ENCODE measurements around the gene PMVK.

PMVK gene

DNA sequence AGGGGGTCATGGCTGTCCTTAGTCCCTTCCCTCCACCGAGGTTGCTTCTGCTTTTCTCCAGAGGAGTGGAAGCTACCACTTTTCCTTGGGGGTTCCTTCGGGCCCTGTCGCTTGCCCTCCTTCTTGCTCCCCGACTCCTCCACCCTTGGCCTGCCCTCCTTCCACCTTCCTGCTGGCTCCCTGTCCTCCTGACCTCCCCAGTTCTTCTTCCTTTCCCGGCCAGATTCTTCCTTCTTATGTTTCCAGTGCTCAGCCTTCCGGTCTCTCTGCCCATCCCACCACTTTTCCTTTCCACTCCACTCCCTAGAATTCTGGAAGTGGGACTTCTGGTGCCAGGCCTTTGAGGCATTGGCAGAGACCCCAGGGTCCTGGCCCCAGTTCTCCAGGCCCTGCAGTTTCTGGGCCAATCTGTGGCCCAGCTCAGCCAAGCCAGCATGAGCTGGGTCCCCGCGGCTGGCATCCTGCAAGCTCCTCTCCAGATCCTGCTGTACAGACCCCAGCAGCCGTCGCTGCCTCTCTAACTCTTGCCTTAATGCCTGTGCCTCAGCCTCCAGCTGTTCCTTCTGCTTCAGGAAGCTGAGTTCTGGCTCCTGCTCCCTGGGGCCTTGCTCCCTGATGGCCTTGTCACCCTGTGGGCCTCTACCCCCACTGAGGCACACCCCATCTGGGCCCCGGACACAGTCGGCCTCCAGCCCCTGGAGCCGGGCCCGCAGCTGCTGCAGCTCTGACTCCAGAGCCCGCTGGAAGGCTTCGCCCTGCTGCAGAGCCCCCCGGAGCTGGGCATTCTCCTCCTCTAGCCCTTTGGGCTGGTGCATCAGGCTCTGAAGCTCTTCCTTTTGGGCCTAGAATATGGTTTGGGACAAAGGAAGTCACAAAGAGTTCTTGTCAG, 9.7 kb upstream of the PMVK start:
- TF ChIP-seq, protein P1, sequence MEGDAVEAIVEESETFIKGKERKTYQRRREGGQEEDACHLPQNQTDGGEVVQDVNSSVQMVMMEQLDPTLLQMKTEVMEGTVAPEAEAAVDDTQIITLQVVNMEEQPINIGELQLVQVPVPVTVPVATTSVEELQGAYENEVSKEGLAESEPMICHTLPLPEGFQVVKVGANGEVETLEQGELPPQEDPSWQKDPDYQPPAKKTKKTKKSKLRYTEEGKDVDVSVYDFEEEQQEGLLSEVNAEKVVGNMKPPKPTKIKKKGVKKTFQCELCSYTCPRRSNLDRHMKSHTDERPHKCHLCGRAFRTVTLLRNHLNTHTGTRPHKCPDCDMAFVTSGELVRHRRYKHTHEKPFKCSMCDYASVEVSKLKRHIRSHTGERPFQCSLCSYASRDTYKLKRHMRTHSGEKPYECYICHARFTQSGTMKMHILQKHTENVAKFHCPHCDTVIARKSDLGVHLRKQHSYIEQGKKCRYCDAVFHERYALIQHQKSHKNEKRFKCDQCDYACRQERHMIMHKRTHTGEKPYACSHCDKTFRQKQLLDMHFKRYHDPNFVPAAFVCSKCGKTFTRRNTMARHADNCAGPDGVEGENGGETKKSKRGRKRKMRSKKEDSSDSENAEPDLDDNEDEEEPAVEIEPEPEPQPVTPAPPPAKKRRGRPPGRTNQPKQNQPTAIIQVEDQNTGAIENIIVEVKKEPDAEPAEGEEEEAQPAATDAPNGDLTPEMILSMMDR (IDR thresholded peaks at IDR 0.05; ENCODE audit: insufficient read depth, low read length, missing control alignments) = no peak
- CTCF ChIA-PET = interaction anchor here (0.7 to 2.6 kb wide), 6 partner anchors 11 to 277 kb away, joined by 3 to 11 read pairs (median 4); partner anchors contain the start of genes LENEP, PMVK and PYGO2
- no peak for DNase-seq (ENCODE audit: low read depth, low spot score)
- POLR2A ChIA-PET = interaction anchor here (0.6 to 0.9 kb wide), 3 partner anchors 24 to 983 kb away, joined by 3 to 4 read pairs (median 4); partner anchors contain the start of genes SHC1 and SLC39A1
- H3K4me3 ChIP-seq (ENCODE audit: low read depth, low read length) = no peak overlapping the region

DNA sequence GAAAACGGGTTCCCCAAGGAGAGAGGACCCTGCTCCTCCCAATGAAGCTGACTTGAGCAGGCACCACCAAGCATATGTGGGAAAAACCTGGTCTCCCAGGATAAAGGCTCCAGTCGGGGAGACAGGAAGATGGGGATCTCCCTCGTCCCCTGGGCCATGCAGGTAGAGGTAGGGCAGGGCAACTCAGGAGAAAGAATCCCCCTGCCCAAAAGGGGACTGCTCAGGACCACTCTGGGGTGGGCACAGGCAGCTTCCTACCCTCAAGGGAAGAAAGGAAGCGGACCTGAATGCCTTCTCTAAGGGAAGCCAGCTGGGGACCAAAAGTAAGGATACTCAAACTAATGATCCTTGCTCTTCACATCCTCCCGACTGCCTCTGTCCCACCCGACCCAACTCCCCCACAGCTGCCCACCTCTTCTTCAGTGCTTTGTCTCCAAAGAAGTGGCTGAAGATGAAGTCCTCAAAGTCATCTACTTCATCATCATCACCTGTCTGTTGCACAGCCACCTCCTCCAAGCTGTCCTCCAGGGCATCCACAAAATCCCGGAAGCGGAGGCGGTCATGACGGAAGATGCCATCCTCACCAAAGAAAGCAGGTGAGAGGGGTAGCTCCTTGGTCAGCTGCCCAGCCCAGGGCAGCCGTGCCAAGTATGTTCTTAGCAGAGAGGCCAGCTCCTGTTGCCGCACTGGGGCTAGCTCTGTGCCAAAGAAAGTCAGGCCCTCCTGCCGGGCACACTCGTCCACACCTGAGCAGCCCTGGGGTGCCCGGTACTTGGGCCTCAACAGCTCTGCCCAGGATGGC, 8.8 kb upstream of the PMVK start:
- TF ChIP-seq, protein P1 (IDR thresholded peaks at IDR 0.05; ENCODE audit: insufficient read depth, low read length, missing control alignments) = no peak
- POLR2A ChIA-PET = interaction anchor here (0.5 to 0.9 kb wide), 5 partner anchors 25 to 982 kb away, joined by 3 to 4 read pairs (median 3); partner anchors contain the start of genes SHC1 and SLC39A1
- DNase-seq (ENCODE audit: low read depth, low spot score) = no peak
- H3K4me3 ChIP-seq (ENCODE audit: low read depth, low read length) = no peak overlapping the region
- CTCF ChIA-PET = interaction anchor here (0.8 to 2.6 kb wide), 8 partner anchors 10 to 466 kb away, joined by 3 to 11 read pairs (median 3); partner anchors contain the start of genes LENEP, PMVK and PYGO2

DNA sequence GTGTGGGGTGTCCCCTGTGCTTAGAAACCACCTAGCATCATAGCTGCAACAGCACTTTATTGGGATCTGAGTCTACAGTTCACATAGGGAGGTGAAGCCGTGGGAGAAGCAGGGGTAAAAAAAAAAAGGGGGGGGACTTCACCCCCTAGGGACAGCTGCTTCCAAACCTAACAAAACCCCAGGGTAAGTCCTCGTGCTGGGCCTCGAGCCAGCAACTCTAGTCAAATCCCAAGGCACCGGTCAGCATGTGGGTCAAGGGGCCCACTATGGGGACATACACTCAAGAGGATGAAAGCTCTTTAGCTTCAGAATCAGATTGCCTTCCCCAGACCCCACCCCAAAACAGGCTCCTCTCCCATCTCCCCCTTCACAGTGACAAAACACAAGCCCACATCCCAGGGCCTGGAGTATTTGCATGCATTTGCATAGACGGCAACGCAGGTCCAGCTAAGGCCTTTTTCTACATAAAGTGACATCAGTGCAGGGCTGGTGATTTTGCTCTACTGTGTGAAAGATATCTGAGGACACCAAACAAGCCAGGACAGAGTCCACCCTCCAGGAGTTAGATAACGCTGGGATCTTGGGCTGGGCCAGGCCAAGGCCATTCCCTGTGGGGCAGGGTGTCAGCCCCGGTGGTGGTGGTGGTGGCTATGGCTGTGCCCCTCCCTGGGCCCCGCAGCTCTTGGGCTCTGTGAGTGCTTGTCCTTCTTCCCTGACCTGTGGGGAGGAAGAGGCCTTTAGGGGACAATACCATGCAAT, 8.1 kb upstream of the PMVK start:
- ChIA-PET POLR2A (interaction anchor here (0.5 to 0.7 kb wide), 2 partner anchors 29 to 387 kb away, joined by 3 read pairs; no protein-coding TSS in a partner anchor), CTCF (interaction anchor here (0.6 to 2.6 kb wide), 24 partner anchors 9 to 609 kb away, joined by 3 to 11 read pairs (median 3); partner anchors contain the start of genes PMVK, PYGO2 and UBE2Q1)
- H3K4me3 ChIP-seq (ENCODE audit: low read depth, low read length) = no peak overlapping the region
- no peak for DNase-seq (ENCODE audit: low read depth, low spot score)
- TF ChIP-seq, protein P1 (IDR thresholded peaks at IDR 0.05; ENCODE audit: insufficient read depth, low read length, missing control alignments) = no peak

DNA sequence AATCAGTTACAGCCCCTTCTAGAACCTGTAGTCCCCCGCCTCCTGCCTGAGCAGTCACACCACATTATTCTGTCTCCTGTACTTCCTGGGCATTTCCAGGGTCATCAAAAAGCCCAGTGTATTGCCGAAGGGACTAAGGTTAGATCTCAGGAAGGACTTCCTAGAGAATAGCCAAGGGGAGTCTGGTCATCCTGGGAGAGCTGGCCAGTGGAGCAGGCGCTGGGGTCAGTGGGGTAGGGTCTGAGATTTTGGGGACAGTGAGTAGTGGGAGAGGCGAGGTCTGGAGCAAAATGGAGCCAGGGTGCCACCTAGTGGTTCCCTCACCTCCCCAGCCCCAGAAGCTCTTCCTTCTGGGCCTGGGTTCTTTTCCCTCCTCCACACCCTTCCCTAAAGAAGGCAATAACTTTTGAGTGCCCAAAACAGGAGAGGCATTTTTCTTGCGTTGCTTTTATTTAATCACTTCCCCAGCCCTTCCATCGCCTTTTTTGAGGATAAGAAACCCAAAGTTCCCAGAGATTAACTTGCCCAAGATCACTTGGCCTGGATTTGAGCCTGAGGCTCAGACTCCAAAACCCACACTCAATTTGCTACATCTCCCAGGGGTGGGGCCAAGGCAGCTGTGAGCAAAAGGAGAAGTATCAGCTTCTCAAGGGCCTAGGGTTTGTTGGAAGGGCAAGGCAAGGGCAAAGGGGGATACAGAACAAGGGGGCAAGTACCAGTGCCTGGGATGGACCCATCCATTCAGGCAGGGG, 7.3 kb upstream of the PMVK start:
- ChIA-PET POLR2A (no interaction called here), CTCF (interaction anchor here (0.6 to 2.6 kb wide), 25 partner anchors 8 to 609 kb away, joined by 3 to 11 read pairs (median 3); partner anchors contain the start of genes PMVK, PYGO2 and UBE2Q1)
- no peak for DNase-seq (ENCODE audit: low read depth, low spot score)
- H3K4me3 ChIP-seq (ENCODE audit: low read depth, low read length) = no peak overlapping the region
- TF ChIP-seq, protein P1 (IDR thresholded peaks at IDR 0.05; ENCODE audit: insufficient read depth, low read length, missing control alignments) = peak; percentile 79

DNA sequence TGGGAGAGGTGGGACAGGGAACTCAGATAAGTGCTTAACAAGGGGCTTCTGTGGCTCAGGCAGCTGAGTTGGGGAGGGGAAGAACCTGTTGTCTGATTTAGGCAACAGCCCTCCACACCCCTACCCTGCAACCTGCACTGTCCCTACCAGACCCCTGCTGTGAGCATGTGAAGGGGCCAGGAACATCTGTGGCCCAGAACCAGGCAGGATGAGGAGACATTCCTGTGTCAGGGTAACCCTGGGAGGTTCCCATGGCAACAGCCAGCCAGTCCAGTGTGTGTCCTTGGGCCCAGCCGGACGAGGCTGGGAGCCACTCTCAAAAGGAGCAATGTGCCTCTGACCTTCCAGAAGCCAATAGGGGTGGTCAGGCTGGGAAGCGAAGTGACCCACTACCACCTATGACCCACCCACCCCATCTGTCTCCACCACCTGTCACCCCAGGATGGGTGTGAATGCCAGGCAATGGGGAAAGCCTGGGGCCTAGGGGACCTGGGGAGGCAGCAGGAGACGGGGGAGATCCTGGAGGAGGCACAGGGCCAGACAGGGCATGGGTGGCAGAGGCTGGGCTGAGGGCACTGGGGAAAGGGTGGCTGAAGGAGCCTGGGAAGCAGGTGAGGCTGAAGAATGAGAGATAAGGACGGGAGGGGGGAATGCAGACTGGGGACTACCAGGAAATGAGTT, 5.0 kb upstream of the PMVK start:
- ChIA-PET CTCF (interaction anchor here (1.3 to 2.8 kb wide), 3 partner anchors 14 to 272 kb away, joined by 4 to 18 read pairs (median 10); partner anchors contain the start of gene PBXIP1), POLR2A (no interaction called here)
- no peak for DNase-seq (ENCODE audit: low read depth, low spot score)
- TF ChIP-seq, protein P1 (IDR thresholded peaks at IDR 0.05; ENCODE audit: insufficient read depth, low read length, missing control alignments) = no peak
- no peak overlapping the region for H3K4me3 ChIP-seq (ENCODE audit: low read depth, low read length)

Measured in AG04449 (cell line).